Esophagus muscularis mucosa (tissue), 4 donors: ENCODE measurements around the gene LILRA6. TPM values are rescaled to one million over a fixed set of nuclear protein-coding genes. Genes with fewer than 3 reads are reported as not detected.
A peak's percentile ranks its signal among the peaks of the same experiment; 100 is the strongest.
"Not testable (repeated sequence)": the region's sequence is repeated elsewhere in the genome, so short reads cannot be mapped to it uniquely, and the experiment has no call there.

Experiments
- DNase-seq: peaks from one replicate; pipeline ENCODE4 v3.0.0-alpha.2; 2017; ENCODE audit errors: extremely low spot score
- H3K27ac ChIP-seq, 4 donors: fragments of 200-600 bp; sonication (generic); replicated peaks in 1 of 4; 1 replicate in 3 of 4; 2 replicates in 1 of 4; pipeline ENCODE4 v1.5.1; 2016 to 2019; ENCODE audit warnings: mild to moderate bottlenecking in 1 of 4
- H3K27me3 ChIP-seq, 4 donors: fragments of 200-600 bp; sonication (generic); one replicate each; pipeline versions ENCODE4 v1.5.1 to v1.6.0; 2016 to 2019
- H3K36me3 ChIP-seq, 4 donors: fragments of 200-600 bp; sonication (generic); one replicate each; pipeline ENCODE4 v1.5.1; 2016 to 2019
- H3K4me1 ChIP-seq, 4 donors: fragments of 200-600 bp; sonication (generic); one replicate each; pipeline ENCODE4 v1.5.1; 2016 to 2019
- H3K4me3 ChIP-seq, 4 donors: fragments of 200-600 bp; sonication (generic); 1 replicate in 2 of 4; 2 replicates in 2 of 4; pipeline ENCODE4 v1.5.1; 2016 to 2019; ENCODE audit warnings: mild to moderate bottlenecking in 4 of 4, moderate library complexity in 1 of 4
- H3K9me3 ChIP-seq, 4 donors: fragments of 200-600 bp; sonication (generic); 1 replicate in 3 of 4; 2 replicates in 1 of 4; pipeline ENCODE4 v1.5.1; 2016 to 2019
- EP300 ChIP-seq: sonication (generic); formaldehyde crosslinking; IDR thresholded peaks from one replicate; pipeline ENCODE4 v1.6.1; 2017; ENCODE audit warnings: antibody characterized with exemption
- POLR2A ChIP-seq: fragments of 450-650 bp; IDR thresholded peaks from one replicate; pipeline ENCODE4 v1.6.1; 2017; ENCODE audit warnings: antibody characterized with exemption, moderate library complexity, mild to moderate bottlenecking, low read depth
- POLR2AphosphoS5 ChIP-seq, 2 donors: sonication (generic); formaldehyde crosslinking; IDR thresholded peaks; one replicate each; pipeline ENCODE4 v1.6.1; 2017; ENCODE audit warnings: antibody characterized with exemption in 2 of 2
- WGBS: methylation state at CpG from one replicate; pipeline ENCODE4 v1.1.5; 2018; 5-methylcytosine and 5-hydroxymethylcytosine counted together
- intact Hi-C: fragments of 100-400 bp; cut with DNase I; formaldehyde crosslinking; loops from one replicate; pipeline ENCODE4 v1.15.1; 2023
- total RNA-seq, 4 donors: library from RNA; depleted of rRNA; stranded (reverse); fragments of >200 nt; gene quantifications; one replicate each; pipeline versions ENCODE4 v1.1.0 to v1.2.1, GENCODE V29; 2016
- TF ChIP-seq, protein P1 (sequence below), 3 experiments: fragments of 200-600 bp in 2 of 3; fragments of 450-650 bp in 1 of 3; sonication (generic) in 2 of 3; IDR thresholded peaks; one replicate each; pipeline ENCODE4 v1.5.1; 2017 to 2019; ENCODE audit warnings: antibody characterized with exemption in 3 of 3, mild to moderate bottlenecking in 2 of 3, moderate library complexity in 1 of 3

The LILRA6 gene
- total RNA-seq, 4 donors from 2014 or later: 0.86 to 2.9 (median 2.6) TPM

DNA sequence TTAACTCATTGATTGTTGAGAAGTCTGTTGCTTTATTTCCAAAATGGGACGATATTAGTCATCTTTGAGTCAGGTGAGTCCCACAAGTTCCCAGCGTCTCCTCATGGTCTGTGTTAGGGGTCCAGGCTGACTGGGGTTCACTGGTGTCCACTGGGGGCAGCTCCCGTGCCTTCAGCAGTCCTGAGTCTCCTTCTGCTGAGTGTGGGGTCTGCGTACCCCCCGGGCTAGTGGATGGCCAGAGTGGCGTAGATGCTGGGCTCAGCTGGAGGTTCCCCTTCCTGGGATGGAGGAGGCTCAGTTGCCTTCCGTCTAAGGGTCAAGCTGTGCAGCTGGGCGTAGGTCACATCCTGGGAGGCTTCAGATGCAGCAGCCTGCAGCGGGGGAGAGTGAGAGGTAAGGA, 25.7 kb downstream of the LILRA6 start:
- H3K27ac ChIP-seq: no peak overlapping the region
- H3K9me3 ChIP-seq: no peaks in the 10 kb centered on the region
- H3K4me1 ChIP-seq: no peaks in the 10 kb centered on the region
- TF ChIP-seq POLR2AphosphoS5 (IDR thresholded peaks at IDR 0.05): no peak
- no peak for TF ChIP-seq EP300
- peaks cover 0 to 16% (median 0%) of the 10 kb centered on the region in 4 donors for H3K27me3 ChIP-seq
- no peak for DNase-seq
- peaks cover 0 to 23% (median 0%) of the 10 kb centered on the region in 4 donors for H3K36me3 ChIP-seq
- WGBS: 86% methylated on average over 5 of the region's 9 CpGs
- H3K4me3 ChIP-seq: no peak overlapping the region
- intact Hi-C loops: no loop called here

DNA sequence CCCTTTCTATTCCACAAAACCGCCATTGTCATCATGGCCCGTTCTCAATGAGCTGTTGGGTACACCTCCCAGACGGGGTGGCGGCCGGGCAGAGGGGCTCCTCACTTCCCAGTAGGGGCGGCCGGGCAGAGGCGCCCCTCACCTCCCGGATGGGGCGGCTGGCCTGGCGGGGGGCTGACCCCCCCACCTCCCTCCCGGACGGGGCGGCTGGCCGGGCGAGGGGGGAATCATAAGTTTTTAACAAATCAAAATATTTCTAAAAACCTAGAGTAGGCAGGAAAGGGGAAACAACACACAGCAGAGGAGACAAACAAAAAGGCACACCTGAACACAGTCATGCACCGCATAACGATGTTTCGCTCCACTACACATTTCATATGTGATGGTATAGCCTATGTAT, 27.9 kb downstream of the LILRA6 start:
- H3K36me3 ChIP-seq: peaks cover 0 to 23% (median 0%) of the 10 kb centered on the region in 4 donors
- H3K9me3 ChIP-seq, H3K4me3 ChIP-seq, H3K27me3 ChIP-seq, DNase-seq, H3K27ac ChIP-seq, intact Hi-C loops: not testable (repeated sequence)
- H3K4me1 ChIP-seq: peaks cover 9 to 12% (median 11%) of the 10 kb centered on the region in 4 donors
- WGBS: 90% methylated on average over 14 of the region's 19 CpGs

DNA sequence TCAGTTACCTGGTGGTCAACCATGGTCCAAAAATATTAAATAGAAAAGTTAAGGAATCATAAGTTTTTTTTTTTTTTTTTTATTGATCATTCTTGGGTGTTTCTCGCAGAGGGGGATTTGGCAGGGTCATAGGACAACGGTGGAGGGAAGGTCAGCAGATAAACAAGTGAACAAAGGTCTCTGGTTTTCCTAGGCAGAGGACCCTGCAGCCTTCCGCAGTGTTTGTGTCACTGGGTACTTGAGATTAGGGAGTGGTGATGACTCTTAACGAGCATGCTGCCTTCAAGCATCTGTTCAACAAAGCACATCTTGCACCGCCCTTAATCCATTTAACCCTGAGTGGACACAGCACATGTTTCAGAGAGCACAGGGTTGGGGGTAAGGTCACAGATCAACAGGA, 28.4 kb downstream of the LILRA6 start:
- H3K4me3 ChIP-seq, H3K27me3 ChIP-seq, intact Hi-C loops, DNase-seq, H3K9me3 ChIP-seq, H3K27ac ChIP-seq: not testable (repeated sequence)
- WGBS: 68% methylated on average over 2 of the region's 5 CpGs
- Histone ChIP-seq H3K36me3 (peaks cover 0 to 18% (median 0%) of the 10 kb centered on the region in 4 donors), H3K4me1 (peaks cover 14 to 17% (median 16%) of the 10 kb centered on the region in 4 donors)

DNA sequence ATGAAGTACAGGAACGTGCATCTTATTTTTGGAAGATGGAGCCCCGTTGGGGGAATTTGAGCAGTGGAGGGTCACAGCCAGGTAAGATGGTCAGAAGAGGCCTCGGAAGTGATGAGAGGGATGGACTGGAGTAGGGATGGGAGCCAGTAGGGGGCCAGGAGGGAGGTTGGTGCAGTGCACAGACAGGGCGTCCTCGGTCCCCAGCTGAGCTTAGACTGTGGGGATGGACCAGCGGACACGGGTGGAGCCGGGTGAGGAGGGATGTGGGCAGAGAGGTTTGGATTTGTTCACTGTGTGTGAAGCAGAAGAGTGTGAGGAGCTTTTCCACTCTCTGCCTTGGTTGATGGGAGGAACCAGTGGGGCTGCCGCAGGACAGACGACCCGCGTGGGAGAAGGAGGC, 31.4 kb downstream of the LILRA6 start:
- intact Hi-C loops: no loop called here
- H3K27me3 ChIP-seq: no peaks in the 10 kb centered on the region
- peaks cover 16 to 29% (median 23%) of the 10 kb centered on the region in 4 donors for H3K36me3 ChIP-seq
- WGBS: 77% methylated on average over 12 of the region's 12 CpGs
- H3K4me3 ChIP-seq: no peak overlapping the region
- peaks cover 38 to 44% (median 43%) of the 10 kb centered on the region in 4 donors for H3K4me1 ChIP-seq
- peak overlapping the region in 1 of 4 donors; percentile 14 for H3K27ac ChIP-seq
- DNase-seq: no peak
- no peaks in the 10 kb centered on the region for H3K9me3 ChIP-seq
- TF ChIP-seq EP300 (no peak), POLR2AphosphoS5 (IDR thresholded peaks at IDR 0.05) (peak in 1 of 2 donors; percentile 4)

DNA sequence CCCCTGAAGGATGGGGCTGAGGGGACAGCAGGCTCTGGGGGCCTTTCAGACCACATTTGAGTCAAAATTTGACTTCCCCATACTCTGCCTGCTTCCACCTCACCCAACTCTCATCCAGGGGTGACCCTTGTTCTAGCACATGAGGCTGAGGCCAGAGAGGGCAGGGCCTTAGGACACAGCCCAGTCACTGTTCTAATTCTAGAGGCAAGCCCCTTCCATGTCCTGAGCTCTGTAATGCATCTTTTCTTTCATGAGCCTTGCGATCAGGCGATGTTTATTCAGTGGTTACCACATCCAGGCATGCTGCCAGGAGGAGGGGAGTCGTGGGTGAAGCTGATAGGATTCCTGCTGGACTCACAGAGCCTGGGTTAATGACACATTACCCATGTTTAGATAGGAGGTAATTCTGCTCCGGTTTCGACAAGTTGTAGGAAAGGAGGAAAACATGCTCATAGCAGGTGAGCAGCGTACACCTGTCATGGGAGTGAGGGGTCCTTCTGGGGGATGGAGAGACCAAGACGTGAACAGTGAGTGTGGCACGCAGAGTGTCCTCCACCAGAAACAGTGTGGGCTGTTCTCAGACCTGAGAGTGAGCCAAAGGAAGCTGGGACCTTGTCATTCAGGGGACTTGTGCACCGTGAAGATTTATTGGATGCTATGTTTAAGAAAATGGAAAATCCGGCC, 32.6 kb downstream of the LILRA6 start:
- WGBS: 31% methylated on average over 10 of the region's 10 CpGs
- intact Hi-C loops: no loop called here
- H3K4me1 ChIP-seq: peaks cover 47 to 56% (median 55%) of the 10 kb centered on the region in 4 donors

DNA sequence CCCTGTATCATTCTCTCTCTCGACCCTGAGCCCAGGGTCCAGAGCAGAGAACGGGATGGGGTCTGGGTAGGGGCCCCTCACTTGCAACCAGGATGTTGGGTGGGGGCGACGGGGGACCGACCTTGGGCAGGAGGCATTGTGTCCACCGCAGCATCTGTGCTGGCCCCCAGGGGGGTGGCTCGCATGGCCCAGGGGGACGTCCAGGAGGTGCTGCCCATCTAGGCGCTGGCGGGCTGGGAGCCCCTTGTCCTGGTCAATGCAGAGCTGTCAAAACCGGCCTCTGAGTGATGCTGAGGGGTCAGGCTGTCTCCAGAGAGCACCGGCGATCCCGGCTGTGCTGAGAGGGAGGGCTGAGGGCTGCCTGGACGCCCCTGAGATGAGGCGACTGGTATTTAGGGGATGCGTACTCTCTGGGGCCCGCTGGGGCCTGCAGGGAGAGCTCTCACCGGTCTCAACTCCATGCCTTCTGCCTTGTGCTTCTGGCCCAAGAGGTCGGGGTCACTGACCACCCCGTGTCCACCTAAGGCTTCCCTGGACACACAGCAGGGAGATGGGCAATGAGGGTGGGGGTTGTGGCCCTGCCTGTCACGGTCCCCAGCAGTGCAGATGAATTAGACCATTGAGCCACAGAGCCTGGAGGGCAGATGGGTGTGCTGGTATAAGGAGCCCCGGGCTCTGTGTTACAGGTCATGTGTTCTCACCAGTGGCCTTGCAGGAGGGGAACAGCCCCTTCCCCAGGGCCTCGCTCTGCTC, 33.4 kb downstream of the LILRA6 start:
- Histone ChIP-seq H3K4me3 (no peak overlapping the region), H3K27me3 (no peaks in the 10 kb centered on the region), H3K27ac (peak overlapping the region; percentile 70 to 79 (median 76)), H3K36me3 (peaks cover 24 to 49% (median 43%) of the 10 kb centered on the region in 4 donors), H3K4me1 (peaks cover 55 to 63% (median 63%) of the 10 kb centered on the region in 4 donors), H3K9me3 (no peaks in the 10 kb centered on the region)
- intact Hi-C loops: no loop called here
- 48% methylated on average over 5 of the region's 24 CpGs for WGBS
- no peak for DNase-seq
- TF ChIP-seq EP300: no peak
- TF ChIP-seq POLR2AphosphoS5 (IDR thresholded peaks at IDR 0.05): no peak
- no peak for TF ChIP-seq POLR2A
- TF ChIP-seq, protein P1, sequence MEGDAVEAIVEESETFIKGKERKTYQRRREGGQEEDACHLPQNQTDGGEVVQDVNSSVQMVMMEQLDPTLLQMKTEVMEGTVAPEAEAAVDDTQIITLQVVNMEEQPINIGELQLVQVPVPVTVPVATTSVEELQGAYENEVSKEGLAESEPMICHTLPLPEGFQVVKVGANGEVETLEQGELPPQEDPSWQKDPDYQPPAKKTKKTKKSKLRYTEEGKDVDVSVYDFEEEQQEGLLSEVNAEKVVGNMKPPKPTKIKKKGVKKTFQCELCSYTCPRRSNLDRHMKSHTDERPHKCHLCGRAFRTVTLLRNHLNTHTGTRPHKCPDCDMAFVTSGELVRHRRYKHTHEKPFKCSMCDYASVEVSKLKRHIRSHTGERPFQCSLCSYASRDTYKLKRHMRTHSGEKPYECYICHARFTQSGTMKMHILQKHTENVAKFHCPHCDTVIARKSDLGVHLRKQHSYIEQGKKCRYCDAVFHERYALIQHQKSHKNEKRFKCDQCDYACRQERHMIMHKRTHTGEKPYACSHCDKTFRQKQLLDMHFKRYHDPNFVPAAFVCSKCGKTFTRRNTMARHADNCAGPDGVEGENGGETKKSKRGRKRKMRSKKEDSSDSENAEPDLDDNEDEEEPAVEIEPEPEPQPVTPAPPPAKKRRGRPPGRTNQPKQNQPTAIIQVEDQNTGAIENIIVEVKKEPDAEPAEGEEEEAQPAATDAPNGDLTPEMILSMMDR (IDR thresholded peaks at IDR 0.05): no peak

More for the DNA sequence above, 32.6 kb downstream of the LILRA6 start:
- H3K4me3 ChIP-seq: no peak overlapping the region
- no peaks in the 10 kb centered on the region for H3K9me3 ChIP-seq
- peaks cover 21 to 42% (median 36%) of the 10 kb centered on the region in 4 donors for H3K36me3 ChIP-seq
- DNase-seq: peak; percentile 95
- H3K27ac ChIP-seq: peak overlapping the region; percentile 70 to 79 (median 76)
- TF ChIP-seq POLR2A (no peak), POLR2AphosphoS5 (IDR thresholded peaks at IDR 0.05) (peak; percentile 78), EP300 (no peak)
- TF ChIP-seq, protein P1 (IDR thresholded peaks at IDR 0.05): no peak
- no peaks in the 10 kb centered on the region for H3K27me3 ChIP-seq
